Keratinocyte (primary cell): ENCODE results near the gene ALDH3B2.

Experiments
- CTCF ChIP-seq, 3 experiments: IDR thresholded peaks in 1 of 3; conservative IDR thresholded peaks in 1 of 3; optimal IDR thresholded peaks in 1 of 3; 2 replicates in 2 of 3; 3 replicates in 1 of 3; pipeline versions ENCODE3 to v1.5.1; 2011; ENCODE audit warnings: low read length in 3 of 3, mild to moderate bottlenecking in 3 of 3, moderate library complexity in 2 of 3, control low read depth in 1 of 3, inconsistent platforms in 1 of 3; ENCODE audit not compliant: insufficient read depth in 2 of 3; ENCODE audit errors: extremely low read depth in 1 of 3
- EZH2 ChIP-seq: IDR thresholded peaks from one replicate; pipeline ENCODE4 v1.6.1; 2012; ENCODE audit warnings: inconsistent platforms, mild to moderate bottlenecking, low read length, moderate library complexity

- TF ChIP-seq CTCF (optimal IDR thresholded peaks at IDR 0.05 in 1 of 3, IDR thresholded peaks at IDR 0.05 in 1 of 3, conservative IDR thresholded peaks at IDR 0.05 in 1 of 3; ENCODE audit: extremely low read depth in 1 of 3, insufficient read depth in 2 of 3, low read length in 3 of 3) (no peak), EZH2 (no peak)
Measured at GRCh38 chr11:67668192-67668551, 6.3 kb downstream of the ALDH3B2 start.
